DMS53 treated with DMSO at 0.1 percent for 48 hours (cell line): ENCODE data around the gene SLC17A2.

Experiments
- DNase-seq: peaks from one replicate; lab custom pipeline; 2025; ENCODE audit not compliant: unreplicated experiment; lab: John Stamatoyannopoulos, UW

Gene SLC17A2

DNA sequence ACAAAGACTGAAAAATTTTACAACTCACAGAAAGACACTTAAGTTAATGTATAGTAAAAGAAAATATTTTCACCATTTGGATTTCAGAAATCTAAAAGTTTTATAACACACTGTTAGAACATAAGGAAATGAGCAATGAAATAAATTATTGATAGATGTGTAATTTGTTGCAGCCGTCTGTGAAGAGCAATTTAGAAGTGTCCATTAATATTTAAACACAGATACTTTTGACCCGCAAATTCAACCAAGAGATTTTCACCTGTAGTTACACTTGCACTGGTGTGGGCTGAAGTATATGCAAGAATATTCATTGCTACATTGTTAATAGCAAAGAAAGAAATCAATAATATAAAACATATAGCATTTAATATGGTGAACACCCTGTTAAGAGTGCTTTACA, 41.9 kb downstream of the SLC17A2 start:
- DNase-seq = no peak

DNA sequence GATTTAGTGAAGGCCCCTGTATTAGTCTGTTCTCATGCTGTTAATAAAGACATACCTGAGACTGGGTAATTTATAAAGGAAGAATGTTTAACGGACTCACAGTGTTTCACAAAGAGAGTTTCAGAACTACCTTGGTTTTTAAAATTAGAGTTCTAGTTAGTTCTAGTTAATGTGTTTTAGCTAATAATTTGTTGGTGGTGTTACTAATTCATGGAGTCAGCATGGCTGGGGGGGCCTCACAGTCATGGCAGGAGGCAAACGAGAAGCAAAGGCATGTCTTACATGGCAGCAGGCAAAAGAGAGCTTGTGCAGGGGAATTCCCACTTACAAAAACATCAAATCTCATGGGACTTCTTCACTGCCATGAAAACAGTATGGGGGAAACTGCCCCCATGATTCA, 44.4 kb downstream of the SLC17A2 start:
- DNase-seq = no peak

- no peak for DNase-seq
Measured at GRCh38 chr6:25883991-25884390, 46.5 kb downstream of the SLC17A2 start.

GRCh38 chr6:25883536-25883935, 47.0 kb downstream of the SLC17A2 start:
- DNase-seq = no peak

DNA sequence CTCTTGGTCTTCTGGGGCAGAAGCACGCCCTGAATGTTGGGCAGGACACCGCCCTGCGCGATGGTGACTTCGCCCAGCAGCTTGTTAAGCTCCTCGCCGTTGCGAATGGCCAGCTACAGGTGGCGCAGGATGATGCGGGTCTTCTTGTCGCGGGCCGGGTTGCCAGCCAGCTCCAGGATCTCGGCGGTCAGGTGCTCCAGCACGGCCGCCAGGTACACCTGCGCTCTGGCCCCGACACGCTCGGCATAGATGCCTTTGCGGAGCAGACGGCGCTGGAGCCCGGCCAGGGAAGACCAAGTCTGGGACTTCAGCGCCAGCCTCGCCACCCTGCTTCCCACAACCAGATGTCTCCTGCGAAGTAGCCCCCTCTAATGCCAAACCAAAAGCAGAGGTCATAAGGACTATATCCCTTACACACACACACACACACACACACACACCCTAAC, 48.4 kb downstream of the SLC17A2 start:
- no peak for DNase-seq

DNA sequence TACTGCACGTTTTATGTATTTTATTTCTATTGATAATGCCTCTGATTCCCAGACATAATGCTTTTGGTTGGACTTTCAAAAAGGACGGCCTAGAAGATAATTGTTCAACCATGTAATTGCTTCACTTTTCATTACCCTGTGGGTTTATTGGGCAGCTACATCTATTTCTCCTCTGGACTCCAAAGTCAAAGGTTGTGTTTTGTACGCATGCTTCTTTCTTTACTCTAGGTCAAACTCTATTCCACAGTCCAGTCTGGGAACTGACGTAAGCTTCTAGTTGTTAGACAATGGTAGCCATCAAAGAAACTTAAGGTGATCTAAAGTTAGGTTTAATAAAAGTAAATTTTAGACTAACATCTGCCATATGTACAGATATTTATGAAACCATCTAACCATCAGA, 49.9 kb downstream of the SLC17A2 start:
- DNase-seq = no peak

GRCh38 chr6:25878721-25879322, 51.7 kb downstream of the SLC17A2 start:
- no peak for DNase-seq

DNA sequence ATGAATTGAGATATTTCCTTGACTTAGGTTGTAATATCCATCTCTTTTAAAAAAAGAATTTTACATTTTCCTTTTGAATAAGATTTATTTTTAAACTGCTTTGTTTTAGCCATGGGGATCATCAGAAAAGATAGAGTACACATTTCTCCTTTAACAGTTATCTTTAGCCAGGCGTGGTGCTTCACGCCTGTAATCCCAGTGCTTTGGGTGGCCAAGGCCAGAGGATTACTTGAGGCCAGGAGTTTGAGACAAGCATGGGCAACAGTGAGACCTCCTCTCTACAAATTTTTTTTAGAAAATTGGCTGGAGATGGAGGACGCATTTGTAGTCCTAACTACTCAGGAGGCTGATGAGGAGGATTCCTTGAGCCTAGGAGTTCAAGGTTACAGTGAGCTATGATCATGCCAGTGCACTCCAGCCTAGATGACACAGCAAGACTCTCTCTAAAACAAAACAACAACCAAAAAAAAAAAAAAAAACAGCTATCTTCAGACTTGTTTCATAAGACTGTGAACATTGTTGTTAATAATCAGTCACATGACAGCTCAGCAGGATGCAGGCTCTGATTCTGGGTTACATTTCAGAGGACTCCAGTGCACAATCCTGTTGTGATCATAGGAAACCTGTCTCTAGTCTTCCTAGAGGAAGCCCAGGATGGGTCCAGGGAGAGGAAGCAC, 54.4 kb downstream of the SLC17A2 start:
- DNase-seq = no peak

DNA sequence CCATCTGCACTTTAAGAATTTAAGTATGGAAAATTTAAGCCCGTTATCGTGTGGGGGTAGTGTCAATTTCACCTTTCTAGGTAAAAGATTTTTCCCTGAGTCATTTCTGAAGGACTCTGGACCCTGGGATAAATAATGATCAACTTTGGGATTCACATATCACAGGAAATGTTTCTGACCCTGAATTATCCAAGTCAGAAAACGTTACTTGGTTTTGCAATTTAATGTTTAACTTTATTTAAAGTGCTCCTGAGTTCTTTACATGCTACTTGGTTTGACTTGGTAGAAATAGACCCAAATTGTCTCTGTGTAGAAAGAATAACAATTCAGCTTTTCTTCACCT, 55.0 kb downstream of the SLC17A2 start:
- DNase-seq = no peak

GRCh38 chr6:25874822-25875562, 55.5 kb downstream of the SLC17A2 start:
- no peak for DNase-seq

DNA sequence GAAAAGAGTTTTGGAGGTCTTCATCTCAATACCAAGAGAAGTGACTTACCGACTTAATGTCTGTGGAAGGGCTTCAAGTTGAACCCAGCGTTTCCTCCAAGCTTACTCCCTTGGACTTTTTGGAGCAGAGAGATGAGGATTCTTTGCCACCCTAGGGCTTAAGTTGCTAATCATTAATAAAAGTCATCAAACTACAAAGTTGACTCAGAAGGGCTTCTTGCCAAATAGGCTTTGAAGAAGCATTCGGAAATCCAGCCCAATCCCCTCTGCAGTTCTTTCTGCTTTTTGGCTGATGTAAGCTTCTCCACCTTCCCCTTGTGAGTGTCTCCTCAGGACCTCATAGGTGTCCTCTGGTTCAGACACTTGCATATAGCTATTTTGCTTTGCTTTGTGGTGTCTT, 56.4 kb downstream of the SLC17A2 start, which contains the start of gene SLC17A3:
Gene SLC17A3, minus strand, starts transcription at position 126 of the 400 bp plus-strand sequence. CDS start 5,856 bp downstream, outside the sequence.
- no peak for DNase-seq

- DNase-seq = no peak
Measured at GRCh38 chr6:25872814-25873213, 57.7 kb downstream of the SLC17A2 start.

- no peak for DNase-seq
Measured at GRCh38 chr6:25869840-25870239, 60.7 kb downstream of the SLC17A2 start.

- DNase-seq = no peak
Measured at GRCh38 chr6:25868436-25869183, 61.9 kb downstream of the SLC17A2 start.

DNA sequence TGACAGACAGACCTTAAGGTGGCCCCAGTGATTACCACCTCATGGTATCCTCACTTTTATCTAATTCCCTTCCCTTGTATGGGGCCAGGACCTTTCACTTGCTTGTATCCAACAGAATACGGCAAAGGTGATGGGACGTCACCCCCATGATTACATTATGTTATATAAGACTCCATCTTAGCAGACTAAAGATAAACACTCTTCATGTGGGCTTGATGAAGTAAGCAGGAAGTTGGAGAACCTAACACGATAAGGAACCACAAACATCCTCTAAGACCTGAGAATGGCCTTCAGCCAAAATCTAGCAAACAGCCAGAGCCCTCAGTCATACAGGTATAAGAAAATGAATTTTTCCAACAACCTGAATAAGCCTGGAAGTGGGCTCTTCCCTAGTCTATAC, 64.5 kb downstream of the SLC17A2 start:
- DNase-seq = no peak

GRCh38 chr6:25863360-25863759, 67.1 kb downstream of the SLC17A2 start:
- DNase-seq = no peak
